Esophagus squamous epithelium (tissue), 4 donors: ENCODE results near the gene GMIP.

Experiments
- POLR2A ChIP-seq, 4 donors: fragments of 450-650 bp; IDR thresholded peaks; one replicate each; pipeline ENCODE4 v1.6.1; 2017; ENCODE audit warnings: antibody characterized with exemption in 4 of 4, mild to moderate bottlenecking in 4 of 4, moderate library complexity in 3 of 4
- TF ChIP-seq, protein P1 (sequence below), 6 experiments: fragments of 450-650 bp in 4 of 6; fragments of 200-600 bp in 2 of 6; sonication (generic) in 2 of 6; IDR thresholded peaks; one replicate each; pipeline ENCODE4 v1.5.1; 2016 to 2019; ENCODE audit warnings: antibody characterized with exemption in 6 of 6, mild to moderate bottlenecking in 4 of 6, moderate library complexity in 4 of 6

DNA sequence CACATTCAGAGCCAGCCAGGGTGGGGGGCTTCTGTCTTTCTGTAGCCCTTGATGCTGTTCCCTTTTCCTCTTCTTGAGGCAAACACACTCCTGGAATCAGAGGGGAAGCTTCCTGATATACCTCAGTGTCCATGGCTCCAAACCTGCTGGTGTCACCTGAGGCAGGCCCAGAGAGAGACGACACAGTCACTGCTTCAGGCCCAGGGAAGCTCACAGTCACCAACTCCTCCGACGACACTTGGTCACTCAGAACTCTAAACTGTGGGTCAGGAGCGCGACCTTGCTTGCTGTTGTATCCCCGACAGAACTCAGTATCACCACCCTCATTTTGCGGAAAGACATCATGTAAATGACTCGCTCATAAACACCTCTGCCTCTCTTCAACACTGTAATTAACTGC lies 18.9 kb upstream of the GMIP start:
- TF ChIP-seq, protein P1, sequence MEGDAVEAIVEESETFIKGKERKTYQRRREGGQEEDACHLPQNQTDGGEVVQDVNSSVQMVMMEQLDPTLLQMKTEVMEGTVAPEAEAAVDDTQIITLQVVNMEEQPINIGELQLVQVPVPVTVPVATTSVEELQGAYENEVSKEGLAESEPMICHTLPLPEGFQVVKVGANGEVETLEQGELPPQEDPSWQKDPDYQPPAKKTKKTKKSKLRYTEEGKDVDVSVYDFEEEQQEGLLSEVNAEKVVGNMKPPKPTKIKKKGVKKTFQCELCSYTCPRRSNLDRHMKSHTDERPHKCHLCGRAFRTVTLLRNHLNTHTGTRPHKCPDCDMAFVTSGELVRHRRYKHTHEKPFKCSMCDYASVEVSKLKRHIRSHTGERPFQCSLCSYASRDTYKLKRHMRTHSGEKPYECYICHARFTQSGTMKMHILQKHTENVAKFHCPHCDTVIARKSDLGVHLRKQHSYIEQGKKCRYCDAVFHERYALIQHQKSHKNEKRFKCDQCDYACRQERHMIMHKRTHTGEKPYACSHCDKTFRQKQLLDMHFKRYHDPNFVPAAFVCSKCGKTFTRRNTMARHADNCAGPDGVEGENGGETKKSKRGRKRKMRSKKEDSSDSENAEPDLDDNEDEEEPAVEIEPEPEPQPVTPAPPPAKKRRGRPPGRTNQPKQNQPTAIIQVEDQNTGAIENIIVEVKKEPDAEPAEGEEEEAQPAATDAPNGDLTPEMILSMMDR (IDR thresholded peaks at IDR 0.05): no peak
- TF ChIP-seq POLR2A (IDR thresholded peaks at IDR 0.05): no peak
